Measurements from ENCODE around the gene ZNF57.
"Not testable (repeated sequence)": the region's sequence is repeated elsewhere in the genome, so short reads cannot be mapped to it uniquely, and the experiment has no call there.

ZNF57 gene

DNA sequence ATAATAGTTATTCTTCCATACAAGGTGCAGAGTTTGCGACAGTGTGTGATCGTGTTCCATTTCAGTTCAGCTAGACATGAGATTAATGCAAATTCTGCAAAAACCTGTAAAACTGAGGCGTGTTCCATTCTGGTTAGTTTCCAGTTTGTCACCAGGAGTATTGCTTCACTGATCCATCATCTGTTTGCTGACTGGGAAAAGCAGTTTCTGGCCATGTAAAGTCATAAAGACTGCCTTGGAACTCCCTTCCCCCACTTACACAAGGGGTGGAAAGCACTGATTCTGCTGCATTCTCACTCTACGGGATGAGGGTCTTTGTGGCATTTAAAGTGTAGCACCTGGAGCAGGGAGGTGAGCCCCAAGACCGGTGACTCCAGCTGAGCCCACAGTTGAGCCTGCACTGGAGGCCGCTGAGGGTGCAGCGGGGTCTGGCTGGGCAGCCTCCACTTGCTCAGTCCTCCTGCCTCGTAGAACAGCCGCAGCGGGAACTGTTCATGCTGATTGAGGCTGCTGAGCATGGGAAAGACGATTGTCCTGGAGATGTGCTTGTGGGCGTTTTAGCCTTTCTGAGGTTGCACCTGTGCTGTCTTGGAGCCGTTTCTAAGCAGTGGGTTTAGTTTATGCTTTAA, 2.0 kb downstream of the ZNF57 start:
- no peak for DNase-seq

DNA sequence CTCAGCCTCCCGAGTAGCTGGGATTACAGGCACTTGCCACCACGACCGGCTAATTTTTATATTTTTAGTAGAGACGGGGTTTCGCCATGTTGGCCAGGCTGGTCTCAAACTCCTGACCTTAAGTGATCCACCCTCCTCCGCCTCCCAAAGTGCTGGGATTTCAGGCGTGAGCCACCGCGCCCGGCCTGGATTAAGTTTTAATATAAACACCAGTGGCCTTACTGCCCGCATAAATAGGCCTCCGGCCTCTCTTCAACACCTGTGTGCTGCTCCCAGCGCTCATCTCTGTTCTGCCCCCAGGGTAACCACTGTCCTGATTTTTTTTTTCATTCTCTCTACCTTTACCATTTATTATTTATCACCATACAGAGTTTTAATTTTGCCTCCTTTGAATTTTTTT, 2.6 kb downstream of the ZNF57 start:
- DNase-seq, result not testable (repeated sequence)

DNA sequence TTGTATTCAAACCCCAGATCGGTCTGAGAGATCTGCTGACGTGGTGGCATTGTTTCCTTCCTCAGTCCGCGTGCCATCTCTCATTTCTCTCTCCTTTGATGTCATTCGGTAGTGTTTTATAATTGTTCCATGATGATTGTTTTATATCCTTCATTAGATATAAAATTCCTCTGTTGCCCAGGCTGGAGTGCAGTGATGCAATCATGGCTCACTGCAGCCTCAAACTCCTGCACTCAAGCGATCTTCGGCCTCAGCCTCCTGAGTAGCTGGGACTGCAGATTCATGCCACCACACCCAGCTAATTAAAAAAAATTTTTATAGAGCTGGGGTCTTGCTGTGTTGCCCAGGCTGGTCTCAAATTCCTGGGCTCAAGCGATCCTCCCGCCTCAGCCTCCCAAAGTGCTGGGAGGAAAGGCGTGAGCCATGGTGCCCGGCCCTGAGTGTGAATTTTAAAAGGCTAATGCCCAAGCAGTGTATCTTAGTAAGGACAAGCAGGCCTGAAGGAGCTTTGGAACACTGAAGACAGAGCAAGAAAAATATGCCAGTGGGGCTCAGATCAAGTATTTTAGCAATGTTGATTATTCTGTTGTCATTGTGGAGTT, 5.3 kb downstream of the ZNF57 start:
- no peak for DNase-seq

DNA sequence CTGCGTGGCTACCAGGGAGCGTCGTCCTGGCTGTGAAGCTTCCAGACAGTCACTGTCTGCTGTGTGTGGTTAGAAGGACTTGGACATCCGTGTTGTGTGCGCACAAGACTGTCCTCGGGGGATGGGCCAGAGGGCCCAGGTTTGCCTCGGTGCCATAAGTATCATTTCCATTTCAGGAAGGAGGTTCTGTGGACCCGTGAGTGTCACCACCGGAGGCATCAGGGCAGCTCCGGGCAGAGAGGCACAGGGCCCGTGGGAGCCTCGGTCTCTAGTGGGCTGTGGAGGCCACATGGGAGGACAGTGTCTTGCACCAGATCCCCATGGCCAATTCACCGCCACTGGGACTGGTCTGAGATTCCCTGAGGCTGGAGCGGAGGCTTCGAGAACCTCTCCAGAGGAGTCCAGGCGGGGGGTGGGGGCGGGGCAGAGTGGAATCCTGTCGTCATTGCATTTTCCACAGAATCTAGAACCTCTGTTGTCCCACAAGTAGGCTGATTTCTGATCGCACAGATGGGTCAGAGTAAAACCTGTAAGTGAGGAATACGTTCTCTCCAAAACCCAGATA, 6.0 kb downstream of the ZNF57 start:
- no peak for DNase-seq

DNA sequence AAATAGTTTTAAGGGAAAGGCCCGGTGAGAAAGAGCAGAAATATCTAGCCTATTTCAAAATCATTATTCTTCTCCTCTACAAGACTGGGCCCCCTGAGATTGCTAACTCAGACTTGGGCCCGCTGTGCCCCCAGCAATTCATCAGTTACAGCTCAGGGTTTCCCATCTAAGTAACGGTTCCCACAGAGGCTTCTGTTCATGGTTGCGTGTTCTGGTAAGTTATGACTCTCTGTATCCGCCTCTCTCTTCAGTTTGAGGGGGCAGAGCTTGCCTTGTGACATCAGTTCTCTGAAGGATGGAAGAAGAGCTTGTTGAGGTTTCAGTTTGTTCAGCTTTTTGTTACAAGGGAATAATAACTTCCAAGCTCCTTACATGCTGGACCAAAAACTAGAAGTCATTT, 11.6 kb downstream of the ZNF57 start:
- no peak for DNase-seq

DNA sequence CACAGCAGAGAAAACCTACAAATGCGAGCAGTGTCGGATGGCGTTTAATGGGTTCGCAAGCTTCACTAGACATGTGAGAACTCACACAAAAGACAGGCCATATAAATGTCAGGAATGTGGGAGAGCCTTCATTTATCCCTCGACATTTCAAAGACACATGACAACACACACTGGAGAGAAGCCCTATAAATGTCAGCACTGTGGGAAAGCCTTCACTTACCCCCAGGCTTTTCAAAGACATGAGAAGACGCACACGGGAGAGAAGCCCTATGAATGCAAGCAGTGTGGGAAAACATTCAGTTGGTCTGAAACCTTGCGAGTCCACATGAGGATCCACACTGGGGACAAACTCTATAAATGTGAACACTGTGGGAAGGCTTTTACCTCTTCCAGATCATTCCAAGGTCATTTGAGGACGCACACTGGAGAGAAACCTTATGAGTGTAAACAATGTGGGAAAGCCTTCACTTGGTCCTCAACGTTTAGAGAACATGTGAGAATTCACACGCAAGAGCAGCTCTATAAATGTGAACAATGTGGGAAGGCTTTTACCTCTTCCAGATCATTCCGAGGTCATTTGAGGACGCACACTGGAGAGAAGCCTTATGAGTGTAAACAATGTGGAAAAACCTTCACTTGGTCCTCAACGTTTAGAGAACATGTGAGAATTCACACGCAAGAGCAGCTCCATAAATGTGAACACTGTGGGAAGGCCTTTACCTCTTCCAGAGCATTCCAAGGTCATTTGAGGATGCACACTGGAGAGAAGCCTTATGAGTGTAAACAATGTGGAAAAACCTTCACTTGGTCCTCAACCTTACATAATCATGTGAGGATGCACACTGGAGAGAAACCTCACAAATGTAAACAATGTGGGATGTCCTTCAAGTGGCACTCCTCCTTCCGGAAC, 16.8 kb downstream of the ZNF57 start:
- no peak for DNase-seq

DNA sequence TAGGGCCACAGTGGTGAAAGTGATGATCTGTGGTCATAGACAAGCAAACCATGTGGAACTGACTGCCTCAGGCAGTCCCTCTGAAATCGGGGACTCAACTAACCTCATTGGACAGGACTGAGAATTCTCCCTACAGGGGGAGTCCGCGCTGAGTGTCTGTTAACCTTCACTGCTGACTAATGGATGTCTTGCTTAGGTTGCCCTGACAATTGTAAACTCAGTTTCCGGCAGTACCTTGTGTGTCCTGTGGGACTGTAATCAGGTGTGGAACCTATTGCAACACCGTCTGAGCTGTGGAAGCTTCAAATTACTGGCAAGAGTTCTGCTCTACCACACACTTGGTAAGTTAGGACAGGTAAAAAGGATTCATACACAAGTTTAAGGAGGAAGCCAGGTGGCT, 22.3 kb downstream of the ZNF57 start:
- no peak for DNase-seq

DNA sequence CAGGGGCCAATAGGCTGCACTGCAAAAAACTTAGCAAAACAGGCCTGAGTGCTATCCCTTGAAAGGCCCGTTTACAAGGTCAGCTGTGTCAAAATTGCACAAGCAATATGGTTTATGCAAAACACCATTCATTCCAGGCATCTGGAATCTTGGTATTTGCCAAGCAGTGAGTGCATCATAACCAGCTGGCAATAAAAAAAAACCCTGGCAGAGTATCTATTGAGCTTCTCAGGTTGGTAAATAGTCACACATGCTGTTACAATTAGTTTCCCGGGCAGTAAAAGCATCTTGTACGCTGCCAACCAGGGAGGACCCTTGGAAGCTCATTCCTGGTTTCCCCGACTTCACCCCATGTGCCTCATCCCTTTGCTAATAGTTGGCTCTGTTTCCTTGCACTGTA, 22.8 kb downstream of the ZNF57 start:
- no peak for DNase-seq

DNA sequence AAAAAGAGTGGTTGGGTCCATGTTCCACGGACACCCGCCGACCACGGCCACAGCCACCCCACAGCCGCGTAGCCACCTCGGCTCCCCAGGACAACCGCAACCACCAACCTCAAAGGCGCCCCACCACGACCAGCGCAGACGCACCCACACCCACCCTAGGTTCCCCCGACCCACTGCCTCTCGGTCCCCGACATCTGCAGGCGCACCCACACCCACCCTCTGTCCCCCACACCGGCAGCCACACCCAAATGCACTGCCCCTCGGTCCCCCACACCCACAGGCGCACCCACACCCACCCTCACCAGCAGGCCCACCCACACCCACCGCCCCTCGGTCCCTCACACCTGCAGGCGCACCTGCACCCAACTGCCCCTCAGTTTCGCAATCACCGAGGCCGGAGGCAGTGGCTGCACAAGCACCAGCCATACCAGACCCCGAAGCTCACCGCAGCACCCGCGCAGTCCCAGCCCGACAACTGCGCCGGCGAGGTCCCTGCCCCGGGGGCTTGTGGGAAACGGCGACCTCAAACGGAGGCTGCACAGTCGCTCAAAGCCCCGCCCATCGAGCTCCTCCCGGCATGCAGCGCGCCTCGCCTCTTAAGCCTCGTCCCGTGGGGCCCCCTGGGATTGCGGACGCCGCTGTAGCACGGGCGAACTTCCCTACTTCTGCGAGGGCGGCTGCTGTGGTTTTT, 25.8 kb downstream of the ZNF57 start:
- no peak for DNase-seq

DNA sequence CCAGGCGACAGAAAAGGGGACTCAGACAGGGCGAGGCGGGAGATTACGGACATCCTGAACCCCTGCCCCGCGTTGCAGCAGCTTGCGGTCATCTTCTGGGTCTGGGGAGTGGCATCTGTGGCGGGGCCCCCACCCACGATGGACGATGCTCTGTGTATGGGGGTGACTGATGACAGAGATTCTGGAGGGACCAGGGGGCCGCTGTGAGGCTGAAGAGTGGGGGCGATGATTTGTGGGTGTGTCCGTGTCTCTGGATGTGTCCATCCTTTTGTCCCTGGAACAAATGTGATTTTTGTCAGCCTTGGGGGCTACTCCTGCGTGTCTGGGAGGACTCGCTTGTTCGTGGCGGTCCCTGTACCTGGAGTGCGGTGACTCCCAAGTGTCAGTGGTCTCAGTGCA, 26.3 kb downstream of the ZNF57 start:
- no peak for DNase-seq

DNA sequence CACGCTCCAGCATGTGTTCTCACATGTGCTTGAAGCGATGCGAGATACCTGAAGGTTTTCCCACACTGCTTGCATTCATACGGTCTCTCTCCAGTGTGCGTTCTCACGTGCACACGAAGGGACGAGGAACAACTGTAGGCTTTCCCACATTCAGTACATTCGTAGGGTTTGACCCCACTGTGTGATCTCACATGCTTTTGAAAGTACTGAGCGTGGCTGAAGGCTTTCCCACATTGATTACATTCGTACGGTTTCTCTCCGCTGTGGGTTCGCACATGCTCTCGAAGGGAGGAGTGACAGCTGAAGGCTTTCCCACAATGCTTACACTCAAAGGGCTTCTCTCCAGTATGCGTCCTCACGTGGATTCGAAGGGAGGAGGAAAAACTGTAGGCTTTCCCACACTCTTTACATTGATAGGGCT, 32.8 kb downstream of the ZNF57 start:
- no peak for DNase-seq

DNA sequence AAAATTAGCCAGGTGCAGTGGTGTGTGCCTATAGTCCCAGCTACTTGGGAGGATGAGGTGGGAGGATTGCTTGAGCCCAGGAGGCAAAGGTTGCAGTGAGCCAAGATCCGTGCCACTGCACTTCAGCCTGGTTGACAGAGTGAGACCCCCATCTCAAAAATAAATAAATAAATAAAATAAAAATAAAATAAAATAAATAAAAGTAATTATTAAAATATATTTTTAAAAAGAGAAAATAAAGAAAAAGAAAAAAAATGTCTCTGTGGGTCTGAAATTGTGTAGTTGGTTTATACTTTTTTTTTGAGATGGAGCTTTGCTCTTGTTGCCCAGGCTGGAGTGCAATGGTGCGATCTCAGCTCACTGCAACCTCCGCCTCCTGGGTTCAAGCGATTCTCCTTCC, 35.1 kb downstream of the ZNF57 start:
- not testable (repeated sequence) for DNase-seq

DNA sequence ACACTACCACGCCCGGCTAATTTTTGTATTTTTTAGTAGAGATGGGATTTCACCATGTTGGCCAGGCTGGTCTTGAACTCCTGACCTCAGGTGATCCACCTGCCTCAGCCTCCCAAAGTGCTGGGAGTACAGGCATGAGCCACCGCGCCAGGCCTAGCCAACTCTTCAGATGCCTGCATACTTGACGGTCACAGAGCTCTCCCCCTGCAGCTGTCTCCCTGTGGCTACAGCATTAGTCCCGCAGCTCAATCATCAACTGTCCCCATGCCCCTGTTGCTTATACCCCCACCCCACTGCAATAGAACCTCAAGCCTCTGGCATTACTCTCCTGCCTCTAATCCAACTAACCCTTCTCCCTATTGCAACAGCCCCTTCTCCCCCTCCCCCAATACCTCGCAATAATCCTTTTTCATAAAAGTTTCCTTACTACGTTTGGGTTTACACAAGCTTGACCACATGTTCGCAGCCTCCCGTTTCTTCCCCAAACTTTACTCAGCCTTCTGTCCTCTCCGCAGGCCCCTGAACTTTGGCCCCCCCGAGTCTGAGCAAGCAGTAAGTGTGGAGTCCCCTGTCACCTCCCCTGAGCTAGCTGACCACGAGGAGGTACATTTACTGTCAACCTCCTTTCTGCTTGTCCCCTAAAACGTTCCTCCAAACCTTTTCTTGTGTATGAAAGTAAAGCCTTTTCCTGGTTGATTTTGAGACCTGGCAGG, 42.4 kb downstream of the ZNF57 start:
- no peak for DNase-seq

DNA sequence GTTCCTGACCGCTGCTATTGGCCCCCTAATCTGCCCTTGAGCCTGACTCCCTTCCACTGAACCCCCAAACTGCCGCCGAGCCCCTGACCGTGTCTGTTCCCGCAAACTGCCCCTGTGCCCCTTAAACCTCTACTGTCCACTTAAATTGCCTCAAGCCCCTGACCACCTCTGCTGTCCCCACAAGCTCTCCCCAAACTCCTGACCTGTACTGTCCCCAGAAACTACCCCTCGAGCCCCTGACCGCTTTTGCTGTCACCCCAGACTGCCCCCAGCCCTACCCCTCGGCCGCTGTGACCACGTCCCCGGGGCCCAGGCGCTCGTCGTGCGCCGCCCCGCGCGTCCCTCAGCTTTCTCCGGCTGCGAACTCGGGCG, 43.7 kb downstream of the ZNF57 start:
- DNase-seq, result no peak

DNA sequence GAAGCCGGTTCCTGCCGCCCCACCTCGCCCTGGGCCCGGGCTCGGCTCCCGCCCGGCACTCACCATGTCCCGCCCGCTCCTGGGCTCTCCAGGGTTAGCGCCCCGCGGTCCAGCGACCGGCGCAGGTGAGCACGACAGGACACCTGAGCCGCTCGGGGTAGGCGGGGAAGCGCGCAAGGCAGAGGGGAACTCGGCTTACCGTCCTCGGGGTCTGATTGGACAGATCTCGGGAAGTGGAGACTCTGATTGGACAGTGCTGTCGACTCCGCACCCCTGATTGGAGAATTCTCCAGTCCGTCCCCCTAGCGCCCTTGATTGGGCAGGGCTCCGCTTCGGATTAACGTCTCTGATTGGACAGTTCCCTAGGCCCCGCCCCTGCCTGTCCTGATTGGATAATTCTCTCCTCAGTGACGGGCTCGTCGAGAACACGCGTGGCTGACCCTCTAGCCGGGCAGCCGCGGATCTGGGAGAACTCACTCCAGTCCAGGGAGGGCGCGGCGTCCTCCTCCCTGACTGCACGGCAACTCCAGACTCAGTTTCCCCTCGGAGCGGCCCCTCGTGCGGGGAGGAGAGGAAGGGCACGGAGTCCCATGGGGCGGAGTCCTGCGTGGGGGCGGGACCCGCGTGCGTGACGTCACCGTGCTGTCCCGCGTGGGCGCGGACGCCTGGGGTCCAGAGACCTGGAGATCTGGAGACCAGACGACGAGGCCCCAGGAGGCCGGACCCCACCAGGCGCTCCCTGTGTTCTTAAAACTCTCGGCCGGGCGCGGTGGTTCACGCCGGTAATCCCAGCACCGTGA, 44.2 kb downstream of the ZNF57 start, which contains the start of gene ZNF77:
ZNF77 (minus strand) TSS at position 197 of the 800 bp plus-strand sequence; CDS start at position 66, 131 bp downstream.
- peak; percentile 99 for DNase-seq

DNA sequence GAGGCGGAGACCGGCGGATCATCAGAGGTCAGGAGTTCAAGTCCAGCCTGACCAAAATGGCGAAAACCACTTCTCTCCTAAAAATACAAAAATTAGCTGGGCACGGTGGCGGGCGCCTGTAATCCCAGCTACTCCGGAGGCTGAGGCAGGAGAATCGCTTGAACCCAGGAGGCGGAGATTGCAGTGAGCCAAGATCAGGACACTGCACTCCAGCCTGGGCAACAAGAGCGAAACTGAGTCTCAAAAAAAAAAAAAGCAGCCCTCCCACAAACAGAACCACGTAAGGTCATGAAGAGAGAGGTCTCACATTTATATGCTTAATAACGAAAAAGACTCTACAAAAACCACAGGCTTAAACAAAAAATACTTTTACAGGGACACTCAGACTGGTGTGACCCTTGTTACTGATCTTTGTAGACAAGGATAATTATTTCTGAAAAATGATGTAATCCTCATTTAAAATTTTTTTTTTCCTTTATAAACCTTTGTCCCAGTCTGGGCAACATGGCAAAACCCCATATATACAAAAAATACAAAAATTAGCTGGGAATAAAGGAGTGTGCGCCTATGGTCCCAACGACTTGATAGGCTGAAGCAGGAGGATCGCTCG, 45.0 kb downstream of the ZNF57 start:
- DNase-seq, result no peak

DNA sequence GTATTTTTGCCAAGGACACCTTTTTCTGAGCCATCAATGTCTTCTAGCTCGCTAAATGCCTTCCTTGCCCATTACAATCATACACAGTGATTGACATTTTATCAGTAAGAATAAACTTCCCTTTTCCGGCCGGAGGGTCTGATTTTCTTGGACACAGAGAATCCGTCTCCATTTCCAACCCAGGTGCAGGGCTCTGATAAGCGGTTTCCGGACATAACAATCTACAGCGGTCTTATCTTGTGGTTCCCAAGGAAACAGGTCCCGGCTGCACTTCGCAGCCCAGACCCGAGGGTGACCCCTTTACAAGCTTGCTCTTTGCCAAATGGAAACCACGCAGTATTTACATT, 49.2 kb downstream of the ZNF57 start:
- DNase-seq, result peak; percentile 41 to 52 (median 47)

DNA sequence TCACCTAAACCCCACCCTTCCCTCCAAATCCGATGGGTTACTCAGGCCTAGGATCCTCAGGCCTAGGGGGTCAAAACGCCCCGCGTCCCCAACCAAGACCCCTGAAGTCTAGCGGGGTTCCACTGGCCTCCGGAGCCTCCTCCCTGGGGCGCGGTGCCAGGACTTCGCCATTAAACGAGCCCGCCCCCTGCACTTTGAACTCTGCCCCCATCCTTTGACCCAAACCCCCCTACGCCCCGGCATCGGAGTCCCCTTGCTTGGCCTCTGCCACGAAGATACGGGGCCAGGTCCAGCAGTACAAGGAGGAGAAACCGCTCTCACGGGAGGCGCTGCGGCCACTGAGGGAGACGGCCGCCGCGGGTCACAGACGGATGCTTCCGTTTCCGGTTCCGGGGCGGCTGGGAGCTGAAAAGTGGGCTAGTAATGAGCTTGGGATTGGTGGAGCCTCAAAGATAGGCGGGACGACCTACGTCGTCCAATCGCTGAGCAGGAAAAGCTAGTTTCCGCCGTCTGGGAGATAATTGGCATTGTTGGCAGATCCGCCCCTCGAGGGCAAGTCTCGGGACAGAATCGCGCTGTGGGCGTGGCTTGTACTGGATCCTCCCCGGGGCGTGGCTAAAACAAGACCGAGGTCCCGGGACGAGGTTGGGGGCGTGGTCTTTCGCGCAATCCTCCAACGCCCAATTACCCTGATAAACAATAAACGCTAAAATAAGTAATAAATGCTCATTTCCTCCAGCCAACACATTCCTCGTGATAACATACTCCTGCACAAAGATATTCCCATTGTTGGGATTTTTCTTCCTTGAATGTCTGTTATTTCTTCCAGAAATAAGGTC, 49.8 kb downstream of the ZNF57 start:
- peak; percentile 99 to 100 (median 100) for DNase-seq

DNA sequence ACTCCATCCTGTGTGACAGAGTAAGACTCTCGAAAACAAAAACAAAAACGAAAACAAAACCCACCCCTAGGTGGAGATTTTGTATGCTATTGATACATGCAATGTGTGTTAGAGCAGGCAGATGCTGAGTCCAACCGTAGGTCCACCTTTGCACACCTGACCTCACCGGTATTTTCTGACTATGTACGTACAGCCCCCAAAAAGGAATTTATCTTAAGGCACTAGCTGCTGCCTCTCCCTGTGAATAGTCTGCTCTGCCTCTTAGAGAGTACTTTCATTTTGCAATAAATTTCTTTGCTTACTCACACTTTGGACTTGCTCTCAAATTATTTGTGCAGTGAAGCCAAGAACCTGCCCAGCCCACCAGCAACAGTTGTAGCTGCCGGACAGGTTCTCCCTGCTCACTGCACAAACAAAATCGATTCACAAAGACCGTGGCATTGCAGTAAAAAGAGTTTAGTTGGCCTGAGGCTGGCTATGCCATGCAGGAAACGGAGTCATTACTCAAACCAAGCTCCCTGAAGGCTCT, 52.3 kb downstream of the ZNF57 start:
- DNase-seq, result no peak

DNA sequence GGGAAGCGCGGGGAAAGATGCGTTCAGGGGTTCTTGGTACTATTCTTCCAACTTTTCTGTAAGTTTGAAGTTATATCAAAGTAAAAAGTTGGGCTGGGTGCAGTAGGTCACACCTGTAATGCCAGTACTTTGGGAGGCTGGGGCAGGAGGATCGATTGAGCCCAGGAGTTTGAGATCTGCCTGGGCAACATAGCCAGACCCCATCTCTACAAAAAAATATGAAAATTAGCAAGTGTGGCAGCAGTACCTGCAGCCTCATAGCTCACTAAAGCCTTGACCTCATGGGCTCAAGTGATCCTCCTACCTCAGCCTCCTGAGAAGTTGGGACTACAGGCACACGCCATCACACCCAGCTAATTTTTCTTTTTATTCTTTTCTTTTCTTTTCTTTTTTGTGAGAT, 56.4 kb downstream of the ZNF57 start:
- no peak for DNase-seq

All from suppressor macrophage (primary cell).